OCI-LY1 (cell line): ENCODE results near the gene EPHA1.

Source experiments
- H2AFZ ChIP-seq: fragments of 200-600 bp; sonication (generic), shearing (Covaris generic); 2 replicates; pipeline ENCODE4 v1.6.0; 2014; ENCODE audit warnings: antibody characterized with exemption, mild to moderate bottlenecking, low read length
- H3F3A ChIP-seq: fragments of 200-600 bp; sonication (generic), shearing (Covaris generic); 2 replicates; pipeline ENCODE4 v1.6.0; 2014; ENCODE audit warnings: mild to moderate bottlenecking, antibody characterized with exemption, low read length, moderate library complexity; ENCODE audit not compliant: insufficient read depth
- H3K27ac ChIP-seq: fragments of 200-600 bp; sonication (generic); 2 replicates; pipeline ENCODE4 v1.5.1; 2014; ENCODE audit warnings: low read length, mixed run types, mild to moderate bottlenecking, low read depth; ENCODE audit not compliant: poor library complexity, severe bottlenecking
- H3K27me3 ChIP-seq: fragments of 200-600 bp; sonication (generic); 2 replicates; pipeline ENCODE4 v1.6.0; 2014; ENCODE audit warnings: antibody characterized with exemption, mild to moderate bottlenecking, low read length, moderate library complexity; ENCODE audit not compliant: insufficient read depth
- H3K36me3 ChIP-seq: fragments of 200-600 bp; sonication (generic); 2 replicates; pipeline ENCODE4 v1.6.1; 2014; ENCODE audit warnings: mild to moderate bottlenecking, antibody characterized with exemption, low read length, moderate library complexity, mixed read lengths; ENCODE audit not compliant: insufficient read depth
- H3K4me1 ChIP-seq: fragments of 200-600 bp; sonication (generic); 2 replicates; pipeline ENCODE4 v1.5.1; 2014; ENCODE audit warnings: mild to moderate bottlenecking, low read length, moderate library complexity; ENCODE audit not compliant: insufficient read depth, severe bottlenecking
- H3K4me2 ChIP-seq: fragments of 200-600 bp; sonication (generic), shearing (Covaris generic); 2 replicates; pipeline ENCODE4 v1.6.1; 2014; ENCODE audit warnings: low read length
- H3K4me3 ChIP-seq: fragments of 200-600 bp; sonication (generic); 2 replicates; pipeline ENCODE4 v1.5.1; 2014; ENCODE audit warnings: low read length, low read depth, mild to moderate bottlenecking, mixed read lengths; ENCODE audit not compliant: poor library complexity, severe bottlenecking
- H3K79me2 ChIP-seq: fragments of 200-600 bp; shearing (Covaris generic); 2 replicates; pipeline ENCODE4 v1.6.1; 2016; ENCODE audit warnings: mixed run types, low read length, mixed read lengths; ENCODE audit not compliant: insufficient read depth
- H3K9ac ChIP-seq: fragments of 200-600 bp; sonication (generic), shearing (Covaris generic); 2 replicates; pipeline ENCODE4 v1.6.1; 2014; ENCODE audit warnings: mild to moderate bottlenecking, low read length, mixed read lengths
- H3K9me2 ChIP-seq: fragments of 200-600 bp; sonication (generic), shearing (Covaris generic); 2 replicates; pipeline ENCODE4 v1.6.1; 2014; ENCODE audit warnings: low read depth, mild to moderate bottlenecking, low read length, mixed read lengths
- H3K9me3 ChIP-seq: fragments of 200-600 bp; shearing (Covaris generic); 2 replicates; pipeline ENCODE4 v1.6.1; 2014; ENCODE audit warnings: low read length, mixed read lengths
- H4K20me1 ChIP-seq: fragments of 200-600 bp; sonication (generic), shearing (Covaris generic); 2 replicates; pipeline ENCODE4 v1.6.0; 2016; ENCODE audit warnings: mild to moderate bottlenecking, low read length; ENCODE audit not compliant: insufficient read depth
- CTCF ChIP-seq: fragments of 200-600 bp; sonication (generic), shearing (Covaris generic); IDR thresholded peaks from 2 replicates; pipeline ENCODE4 v1.5.1; 2017; ENCODE audit warnings: mild to moderate bottlenecking, antibody characterized with exemption, low read length, moderate library complexity, mixed read lengths
- EZH2 ChIP-seq: fragments of 200-600 bp; sonication (generic), shearing (Covaris generic); IDR thresholded peaks from 2 replicates; pipeline ENCODE4 v1.8.0; 2017; ENCODE audit warnings: borderline replicate concordance, mixed run types, mild to moderate bottlenecking, antibody characterized with exemption, low read length, moderate library complexity, mixed read lengths

The EPHA1 gene

GRCh38 chr7:143435266-143435665, 26.6 kb upstream of the EPHA1 start:
- TF ChIP-seq EZH2: no peak
- TF ChIP-seq CTCF: no peak
- no peak overlapping the region for H3K9ac ChIP-seq
- no peaks in the 10 kb centered on the region for H3K4me1 ChIP-seq
- no peak overlapping the region for H2AFZ ChIP-seq
- H3K36me3 ChIP-seq: no peaks in the 10 kb centered on the region
- H3K4me2 ChIP-seq: no peak overlapping the region
- H3K79me2 ChIP-seq: no peaks in the 10 kb centered on the region
- H3F3A ChIP-seq: no peaks in the 10 kb centered on the region
- no peaks in the 10 kb centered on the region for H4K20me1 ChIP-seq
- H3K9me2 ChIP-seq: no peaks in the 10 kb centered on the region
- no peaks in the 10 kb centered on the region for H3K27me3 ChIP-seq
- no peak overlapping the region for H3K4me3 ChIP-seq
- no peaks in the 10 kb centered on the region for H3K9me3 ChIP-seq
- no peak overlapping the region for H3K27ac ChIP-seq

DNA sequence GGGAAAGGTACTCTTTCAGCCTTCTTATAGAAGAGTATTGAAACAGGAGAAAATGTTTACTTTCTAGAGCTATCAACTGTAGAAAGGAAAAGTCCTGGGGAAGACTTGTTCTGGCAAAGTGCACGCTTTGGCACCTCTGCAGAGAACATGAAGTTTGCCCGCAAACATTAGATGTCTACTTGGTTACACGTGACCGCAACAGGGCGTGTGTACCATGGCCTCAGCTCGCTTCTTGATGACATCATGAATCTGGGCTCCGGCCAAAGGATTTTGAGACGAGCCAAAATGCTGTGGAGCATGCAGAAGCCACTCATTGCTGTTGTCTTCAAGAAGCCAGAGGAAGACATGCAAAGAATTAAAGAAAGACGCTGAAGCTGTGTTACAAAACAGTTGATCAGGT, 26.0 kb upstream of the EPHA1 start:
- Histone ChIP-seq H3K9ac (no peak overlapping the region), H3K27me3 (no peaks in the 10 kb centered on the region), H3K9me2 (no peaks in the 10 kb centered on the region), H3K4me2 (no peak overlapping the region), H2AFZ (no peak overlapping the region), H4K20me1 (no peaks in the 10 kb centered on the region), H3K9me3 (no peaks in the 10 kb centered on the region), H3K4me3 (no peak overlapping the region), H3K79me2 (no peaks in the 10 kb centered on the region), H3F3A (no peaks in the 10 kb centered on the region), H3K4me1 (no peaks in the 10 kb centered on the region), H3K36me3 (no peaks in the 10 kb centered on the region), H3K27ac (no peak overlapping the region)
- TF ChIP-seq CTCF: no peak
- TF ChIP-seq EZH2: no peak

DNA sequence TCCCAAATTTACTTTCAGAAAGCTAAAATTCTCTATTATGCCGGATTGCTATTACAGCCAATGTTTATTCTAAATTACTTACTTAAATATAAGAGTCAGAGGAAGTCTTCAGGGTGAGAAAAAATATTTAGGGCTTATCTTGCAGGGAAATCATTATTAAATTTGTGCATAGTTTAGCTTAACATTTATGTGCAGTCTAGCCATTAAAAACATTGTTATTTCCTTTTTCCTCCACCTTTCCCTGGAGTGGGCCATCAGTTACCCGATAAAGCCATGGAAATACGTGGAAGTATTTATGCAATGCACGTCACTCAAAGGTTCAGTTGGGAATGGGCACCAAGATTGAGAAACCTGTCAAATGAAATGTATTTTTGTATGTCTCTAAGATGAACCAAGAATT, 25.1 kb upstream of the EPHA1 start:
- no peaks in the 10 kb centered on the region for H3K79me2 ChIP-seq
- no peaks in the 10 kb centered on the region for H3K9me2 ChIP-seq
- no peaks in the 10 kb centered on the region for H3K9me3 ChIP-seq
- H3F3A ChIP-seq: no peaks in the 10 kb centered on the region
- no peaks in the 10 kb centered on the region for H4K20me1 ChIP-seq
- H3K9ac ChIP-seq: no peak overlapping the region
- no peak overlapping the region for H3K4me2 ChIP-seq
- no peak overlapping the region for H2AFZ ChIP-seq
- no peaks in the 10 kb centered on the region for H3K4me1 ChIP-seq
- 0 out of 2 replicates have a peak, but pooled peaks cover 1% of the 10 kb centered on the region for H3K27me3 ChIP-seq
- H3K27ac ChIP-seq: no peak overlapping the region
- H3K4me3 ChIP-seq: no peak overlapping the region
- TF ChIP-seq CTCF (no peak), EZH2 (no peak)
- H3K36me3 ChIP-seq: no peaks in the 10 kb centered on the region
